Tibial artery (tissue), 4 donors: ENCODE data around the gene SSTR5.

ENCODE experiments used
- DNase-seq, 2 donors: peaks; one replicate each; pipeline ENCODE4 v3.0.0-alpha.2; 2019
- H3K27ac ChIP-seq, 2 donors: fragments of 200-600 bp; sonication (generic) in 1 of 2; 1 replicate in 1 of 2; 2 replicates in 1 of 2; pipeline ENCODE4 v1.5.1; 2018 to 2019; ENCODE audit warnings: mild to moderate bottlenecking in 1 of 2
- H3K27me3 ChIP-seq, 2 donors: fragments of 200-600 bp; sonication (generic) in 1 of 2; one replicate each; pipeline versions ENCODE4 v1.5.1 to v1.6.0; 2016 to 2019
- H3K36me3 ChIP-seq, 3 donors: fragments of 200-600 bp; sonication (generic) in 2 of 3; one replicate each; pipeline ENCODE4 v1.5.1; 2016 to 2019; ENCODE audit warnings: mild to moderate bottlenecking in 2 of 3
- H3K4me1 ChIP-seq, 4 donors: fragments of 200-600 bp; sonication (generic) in 2 of 4; 1 replicate in 3 of 4; 2 replicates in 1 of 4; pipeline ENCODE4 v1.5.1; 2016 to 2019
- H3K4me3 ChIP-seq, 2 donors: fragments of 200-600 bp; sonication (generic) in 1 of 2; 1 replicate in 1 of 2; 2 replicates in 1 of 2; pipeline ENCODE4 v1.5.1; 2018 to 2019; ENCODE audit warnings: mild to moderate bottlenecking in 2 of 2
- H3K9me3 ChIP-seq, 3 donors: fragments of 200-600 bp; sonication (generic) in 1 of 3; one replicate each; pipeline ENCODE4 v1.5.1; 2016 to 2019
- intact Hi-C: fragments of 100-400 bp; cut with DNase I; formaldehyde crosslinking; loops from one replicate; pipeline ENCODE4 v1.15.0; 2023; ENCODE audit warnings: low total_unique reads
- TF ChIP-seq, protein P1 (sequence below), 2 experiments: fragments of 200-600 bp in 1 of 2; fragments of 450-650 bp in 1 of 2; IDR thresholded peaks; one replicate each; pipeline ENCODE4 v1.5.1; 2017 to 2019; ENCODE audit warnings: antibody characterized with exemption in 2 of 2, mild to moderate bottlenecking in 1 of 2, moderate library complexity in 1 of 2

SSTR5 gene

DNA sequence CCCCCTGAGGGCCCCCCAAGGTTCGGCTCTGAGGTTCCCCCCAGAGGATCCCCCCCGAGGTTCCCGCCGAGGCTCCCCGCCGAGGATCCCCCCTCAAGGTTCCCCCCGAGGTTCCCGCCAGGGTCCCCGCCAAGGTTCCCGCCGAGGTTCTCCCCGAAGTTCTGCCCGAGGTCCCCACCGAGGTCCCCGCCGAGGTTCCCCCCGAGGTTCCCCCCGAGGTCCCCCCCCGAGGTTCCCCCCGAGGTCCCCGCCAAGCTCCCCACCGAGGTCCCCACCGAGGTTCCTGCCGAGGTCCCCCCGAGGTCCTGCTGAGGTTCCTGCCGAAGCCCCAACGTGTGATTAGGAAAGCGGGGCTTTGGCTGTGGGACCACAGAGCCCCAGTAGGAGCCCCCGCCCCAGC, 32.2 kb upstream of the SSTR5 start:
- no peak for DNase-seq
- Histone ChIP-seq H3K4me1 (peaks cover 0 to 18% (median 3%) of the 10 kb centered on the region in 4 donors), H3K4me3 (no peak overlapping the region), H3K27me3 (peaks cover 0 to 95% of the 10 kb centered on the region in 2 donors), H3K9me3 (peaks cover 0 to 6% (median 0%) of the 10 kb centered on the region in 3 donors), H3K36me3 (no peaks in the 10 kb centered on the region), H3K27ac (no peak overlapping the region)
- TF ChIP-seq, protein P1, sequence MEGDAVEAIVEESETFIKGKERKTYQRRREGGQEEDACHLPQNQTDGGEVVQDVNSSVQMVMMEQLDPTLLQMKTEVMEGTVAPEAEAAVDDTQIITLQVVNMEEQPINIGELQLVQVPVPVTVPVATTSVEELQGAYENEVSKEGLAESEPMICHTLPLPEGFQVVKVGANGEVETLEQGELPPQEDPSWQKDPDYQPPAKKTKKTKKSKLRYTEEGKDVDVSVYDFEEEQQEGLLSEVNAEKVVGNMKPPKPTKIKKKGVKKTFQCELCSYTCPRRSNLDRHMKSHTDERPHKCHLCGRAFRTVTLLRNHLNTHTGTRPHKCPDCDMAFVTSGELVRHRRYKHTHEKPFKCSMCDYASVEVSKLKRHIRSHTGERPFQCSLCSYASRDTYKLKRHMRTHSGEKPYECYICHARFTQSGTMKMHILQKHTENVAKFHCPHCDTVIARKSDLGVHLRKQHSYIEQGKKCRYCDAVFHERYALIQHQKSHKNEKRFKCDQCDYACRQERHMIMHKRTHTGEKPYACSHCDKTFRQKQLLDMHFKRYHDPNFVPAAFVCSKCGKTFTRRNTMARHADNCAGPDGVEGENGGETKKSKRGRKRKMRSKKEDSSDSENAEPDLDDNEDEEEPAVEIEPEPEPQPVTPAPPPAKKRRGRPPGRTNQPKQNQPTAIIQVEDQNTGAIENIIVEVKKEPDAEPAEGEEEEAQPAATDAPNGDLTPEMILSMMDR (IDR thresholded peaks at IDR 0.05), result no peak
- intact Hi-C loops, result no loop called here

GRCh38 chr16:1042049-1042744, 30.4 kb upstream of the SSTR5 start:
- Histone ChIP-seq H3K4me1 (peaks cover 0 to 25% (median 3%) of the 10 kb centered on the region in 4 donors), H3K36me3 (no peaks in the 10 kb centered on the region), H3K27ac (no peak overlapping the region), H3K4me3 (no peak overlapping the region), H3K27me3 (peaks cover 0 to 95% of the 10 kb centered on the region in 2 donors), H3K9me3 (peaks cover 0 to 6% (median 0%) of the 10 kb centered on the region in 3 donors)
- intact Hi-C loops, result no loop called here
- no peak for DNase-seq
- TF ChIP-seq, protein P1 (IDR thresholded peaks at IDR 0.05), result no peak

- Histone ChIP-seq H3K4me1 (peaks cover 0 to 26% (median 3%) of the 10 kb centered on the region in 4 donors), H3K36me3 (no peaks in the 10 kb centered on the region), H3K27ac (no peak overlapping the region), H3K9me3 (peaks cover 0 to 6% (median 0%) of the 10 kb centered on the region in 3 donors), H3K27me3 (peaks cover 0 to 95% of the 10 kb centered on the region in 2 donors), H3K4me3 (no peak overlapping the region)
- TF ChIP-seq, protein P1 (IDR thresholded peaks at IDR 0.05), result no peak
- intact Hi-C loops, result no loop called here
- no peak for DNase-seq
These were observed 29.7 kb upstream of the SSTR5 start for GRCh38 chr16:1042866-1043265.

DNA sequence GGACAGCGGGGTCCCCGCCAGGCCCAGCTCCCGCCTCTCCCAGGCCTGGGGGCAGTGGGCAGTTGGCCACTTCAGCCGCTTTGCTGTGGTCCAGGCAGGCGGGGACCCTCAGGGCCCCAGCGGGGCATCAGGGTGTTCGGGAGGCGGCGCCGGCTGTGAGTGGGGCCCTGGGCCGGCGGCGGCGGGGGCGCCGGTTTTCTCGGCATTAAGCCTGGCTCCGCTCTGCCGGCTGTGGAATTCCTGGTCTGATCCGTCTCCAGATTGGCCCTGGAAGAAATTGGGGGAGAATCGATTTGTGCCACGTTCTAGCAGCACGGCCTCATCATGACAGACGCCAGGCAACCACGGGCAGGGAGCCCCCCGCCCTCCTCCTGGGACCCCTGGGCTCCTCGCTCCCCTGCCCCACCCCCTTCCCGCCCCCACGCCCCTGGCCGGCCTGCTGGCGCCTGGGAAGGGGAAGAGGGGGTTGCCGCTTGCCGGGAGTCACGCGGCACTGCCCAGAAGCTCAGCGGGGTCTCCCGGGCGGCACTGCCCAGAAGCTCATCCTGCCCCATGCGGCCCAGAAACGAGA, 28.6 kb upstream of the SSTR5 start:
- Histone ChIP-seq H3K9me3 (peaks cover 0 to 6% (median 0%) of the 10 kb centered on the region in 3 donors), H3K27me3 (peaks cover 0 to 95% of the 10 kb centered on the region in 2 donors), H3K36me3 (no peaks in the 10 kb centered on the region), H3K4me1 (peaks cover 0 to 35% (median 7%) of the 10 kb centered on the region in 4 donors), H3K4me3 (no peak overlapping the region), H3K27ac (no peak overlapping the region)
- no peak for DNase-seq
- intact Hi-C loops, result no loop called here
- TF ChIP-seq, protein P1 (IDR thresholded peaks at IDR 0.05), result no peak

- no peaks in the 10 kb centered on the region for H3K36me3 ChIP-seq
- H3K27me3 ChIP-seq, result peaks cover 0 to 95% of the 10 kb centered on the region in 2 donors
- H3K4me3 ChIP-seq, result no peak overlapping the region
- H3K9me3 ChIP-seq, result peaks cover 0 to 6% (median 0%) of the 10 kb centered on the region in 3 donors
- H3K27ac ChIP-seq, result no peak overlapping the region
- TF ChIP-seq, protein P1 (IDR thresholded peaks at IDR 0.05), result no peak
- no peak for DNase-seq
- H3K4me1 ChIP-seq, result peaks cover 0 to 35% (median 7%) of the 10 kb centered on the region in 4 donors
- intact Hi-C loops, result no loop called here
These were observed 27.9 kb upstream of the SSTR5 start for GRCh38 chr16:1044460-1045309.
